Fibroblast of skin of scalp (primary cell): ENCODE data around the gene CDX2.

ENCODE experiments used
- DNase-seq: peaks from one replicate; pipeline ENCODE4 v3.0.0-alpha.2; 2013

CDX2 gene

DNA sequence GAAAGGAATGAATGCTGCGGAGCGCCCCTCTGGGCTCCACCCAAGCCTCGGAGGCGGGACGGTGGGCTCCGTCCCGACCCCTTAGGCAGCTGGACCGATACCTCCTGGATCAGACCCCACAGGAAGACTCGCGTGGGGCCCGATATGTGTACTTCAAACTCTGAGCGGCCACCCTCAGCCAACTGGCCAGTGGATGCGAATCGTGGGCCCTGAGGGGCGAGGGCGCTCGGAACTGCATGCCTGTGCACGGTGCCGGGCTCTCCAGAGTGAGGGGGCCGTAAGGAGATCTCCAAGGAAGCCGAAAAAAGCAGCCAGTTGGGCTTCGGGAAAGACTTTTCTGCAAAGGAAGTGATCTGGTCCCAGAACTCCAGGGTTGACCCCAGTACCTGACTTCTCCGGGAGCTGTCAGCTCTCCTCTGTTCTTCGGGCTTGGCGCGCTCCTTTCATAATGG lies 40.7 kb downstream of the CDX2 start:
- no peak for DNase-seq

DNA sequence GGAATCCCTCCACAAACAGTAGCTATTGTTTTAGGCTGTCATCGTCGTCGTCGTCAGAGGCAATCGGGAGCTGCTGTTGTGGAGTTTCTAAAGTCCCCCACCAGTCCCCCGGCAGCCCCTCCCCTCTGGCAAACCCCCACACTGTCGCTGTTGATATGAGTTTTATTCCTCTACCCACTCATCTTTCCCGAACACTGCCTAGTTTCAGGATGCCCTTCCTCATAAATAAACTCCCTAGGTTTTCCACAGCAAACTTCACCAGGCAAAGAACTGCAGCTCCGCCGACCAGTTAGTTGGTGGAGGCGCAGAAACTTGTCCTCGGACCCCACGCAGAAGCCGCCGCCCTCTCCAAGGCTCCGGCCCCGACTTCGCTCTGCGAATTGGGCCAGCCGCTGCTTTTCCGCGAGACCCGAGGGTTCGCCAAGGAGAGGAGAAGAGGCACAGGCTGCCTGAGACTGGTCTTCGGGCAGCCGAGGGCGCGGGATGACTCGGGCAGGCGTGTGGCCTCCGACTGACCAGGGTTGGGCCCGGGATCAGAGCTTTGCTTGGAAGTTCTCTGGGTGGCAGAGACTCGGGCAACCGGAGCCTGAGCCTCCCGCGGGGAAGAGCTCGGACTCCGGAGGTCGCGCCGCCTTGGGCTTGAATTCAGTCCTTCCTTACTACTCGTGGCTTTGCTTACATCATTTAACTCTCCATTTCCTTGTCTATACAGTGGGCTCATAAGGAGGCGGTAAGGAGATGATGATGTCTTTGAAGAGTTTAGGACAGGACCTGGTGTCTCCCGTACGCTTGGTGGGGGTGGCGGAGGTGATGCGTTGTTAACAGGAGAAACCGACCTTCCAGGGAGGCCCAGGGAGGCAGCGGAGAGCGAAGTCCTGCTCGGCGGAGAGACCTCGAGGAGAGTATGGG lies 41.4 kb downstream of the CDX2 start:
- no peak for DNase-seq

DNA sequence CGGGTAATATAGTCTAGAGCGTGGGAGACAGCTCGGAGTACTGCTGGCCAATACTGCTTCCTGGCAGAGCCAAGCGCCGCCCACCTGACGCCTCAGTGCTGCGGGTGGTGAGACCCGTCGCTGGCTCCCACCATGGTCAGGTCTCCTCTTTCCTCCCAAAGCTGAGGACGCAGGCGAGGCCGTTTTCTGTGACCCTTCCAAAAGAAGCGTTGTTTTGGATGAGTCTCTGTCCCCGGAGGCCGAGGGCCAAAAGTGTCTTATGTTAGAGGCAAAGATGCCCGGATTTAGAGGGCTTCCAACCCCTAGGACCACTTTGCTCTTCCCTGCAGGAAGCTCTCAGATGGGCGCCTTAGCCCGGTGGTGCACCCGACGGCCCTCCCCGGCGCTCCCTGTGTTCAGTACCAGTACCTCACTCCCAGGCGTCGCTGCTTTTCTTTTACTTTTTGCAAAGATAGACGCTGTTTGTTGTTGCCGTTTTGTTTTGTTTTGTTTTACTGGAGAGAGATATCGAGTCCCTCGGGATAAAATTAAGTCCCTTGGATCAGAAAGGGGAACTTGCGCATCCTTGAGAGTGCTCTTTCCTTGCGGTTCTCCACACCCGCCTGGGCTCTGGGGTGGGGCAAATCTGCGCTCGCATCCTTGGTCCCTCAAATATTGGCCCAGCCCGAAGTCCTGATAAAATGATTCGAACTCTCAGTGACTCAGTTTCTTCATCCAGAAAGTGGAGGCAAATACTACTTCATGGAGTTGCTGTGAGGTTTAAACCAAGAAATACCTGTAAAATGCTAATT lies 42.3 kb downstream of the CDX2 start:
- DNase-seq: no peak

DNA sequence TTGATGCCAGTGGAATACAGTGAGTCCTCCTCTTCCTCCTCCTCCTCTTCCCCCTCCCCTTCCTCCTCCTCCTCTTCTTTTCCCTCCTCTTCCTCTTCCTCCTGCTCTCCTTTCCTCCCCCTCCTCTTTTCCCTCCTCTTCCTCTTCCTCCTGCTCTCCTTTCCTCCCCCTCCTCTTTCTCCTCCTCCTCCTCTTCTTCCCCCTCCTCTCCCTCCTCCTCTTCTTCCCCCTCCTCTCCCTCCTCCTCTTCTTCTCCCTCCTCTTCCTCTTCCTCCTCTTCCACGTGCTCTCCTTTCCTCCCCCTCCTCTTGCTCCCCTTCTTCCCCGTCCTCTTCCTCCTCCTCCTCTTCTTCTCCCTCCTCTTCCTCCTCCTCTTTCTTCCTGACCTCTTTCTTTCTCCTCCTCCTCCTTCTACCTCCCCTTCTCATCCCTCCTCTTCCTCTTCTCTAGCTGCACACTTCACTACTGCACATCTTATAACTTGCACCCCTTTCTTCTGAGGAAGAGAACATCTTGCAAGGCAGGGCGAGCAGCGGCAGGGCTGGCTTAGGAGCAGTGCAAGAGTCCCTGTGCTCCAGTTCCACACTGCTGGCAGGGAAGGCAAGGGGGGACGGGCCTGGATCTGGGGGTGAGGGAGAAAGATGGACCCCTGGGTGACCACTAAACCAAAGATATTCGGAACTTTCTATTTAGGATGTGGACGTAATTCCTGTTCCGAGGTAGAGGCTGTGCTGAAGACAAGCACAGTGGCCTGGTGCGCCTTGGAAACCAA lies 43.7 kb downstream of the CDX2 start:
- no peak for DNase-seq

DNA sequence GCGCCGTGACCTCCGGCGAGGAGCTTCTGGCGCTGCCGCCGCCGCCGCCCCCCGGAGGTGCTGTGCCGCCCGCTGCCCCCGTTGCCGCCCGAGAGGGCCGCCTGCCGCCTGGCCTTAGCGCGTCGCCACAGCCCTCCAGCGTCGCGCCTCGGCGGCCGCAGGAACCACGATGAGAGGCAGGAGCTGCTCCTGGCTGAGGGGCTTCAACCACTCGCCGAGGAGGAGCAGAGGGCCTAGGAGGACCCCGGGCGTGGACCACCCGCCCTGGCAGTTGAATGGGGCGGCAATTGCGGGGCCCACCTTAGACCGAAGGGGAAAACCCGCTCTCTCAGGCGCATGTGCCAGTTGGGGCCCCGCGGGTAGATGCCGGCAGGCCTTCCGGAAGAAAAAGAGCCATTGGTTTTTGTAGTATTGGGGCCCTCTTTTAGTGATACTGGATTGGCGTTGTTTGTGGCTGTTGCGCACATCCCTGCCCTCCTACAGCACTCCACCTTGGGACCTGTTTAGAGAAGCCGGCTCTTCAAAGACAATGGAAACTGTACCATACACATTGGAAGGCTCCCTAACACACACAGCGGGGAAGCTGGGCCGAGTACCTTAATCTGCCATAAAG lies 44.5 kb downstream of the CDX2 start:
- no peak for DNase-seq

DNA sequence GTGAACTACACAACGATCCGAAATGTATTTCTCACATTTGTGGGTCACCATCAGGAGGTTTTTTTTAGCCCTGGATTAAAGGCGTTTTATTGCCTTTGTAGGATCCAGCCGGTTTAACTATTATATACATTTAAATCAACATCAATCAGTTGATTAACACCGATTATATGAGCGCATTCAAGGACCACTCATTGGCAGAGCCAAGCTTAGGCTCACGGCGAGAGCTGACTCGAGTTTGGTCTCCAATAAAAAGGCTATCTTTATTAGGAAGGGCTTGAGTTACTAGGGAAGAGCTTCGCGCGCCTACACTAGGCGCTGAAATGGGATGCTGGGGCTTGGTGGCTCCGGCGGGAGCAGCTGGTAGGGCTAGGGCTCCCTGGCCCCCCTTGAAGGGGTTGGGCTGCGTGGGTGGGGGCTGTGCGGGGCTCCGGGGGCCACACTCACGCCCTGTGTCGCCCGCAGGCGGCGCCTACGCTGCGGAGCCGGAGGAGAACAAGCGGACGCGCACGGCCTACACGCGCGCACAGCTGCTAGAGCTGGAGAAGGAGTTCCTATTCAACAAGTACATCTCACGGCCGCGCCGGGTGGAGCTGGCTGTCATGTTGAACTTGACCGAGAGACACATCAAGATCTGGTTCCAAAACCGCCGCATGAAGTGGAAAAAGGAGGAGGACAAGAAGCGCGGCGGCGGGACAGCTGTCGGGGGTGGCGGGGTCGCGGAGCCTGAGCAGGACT lies 45.2 kb downstream of the CDX2 start:
- DNase-seq: no peak

DNA sequence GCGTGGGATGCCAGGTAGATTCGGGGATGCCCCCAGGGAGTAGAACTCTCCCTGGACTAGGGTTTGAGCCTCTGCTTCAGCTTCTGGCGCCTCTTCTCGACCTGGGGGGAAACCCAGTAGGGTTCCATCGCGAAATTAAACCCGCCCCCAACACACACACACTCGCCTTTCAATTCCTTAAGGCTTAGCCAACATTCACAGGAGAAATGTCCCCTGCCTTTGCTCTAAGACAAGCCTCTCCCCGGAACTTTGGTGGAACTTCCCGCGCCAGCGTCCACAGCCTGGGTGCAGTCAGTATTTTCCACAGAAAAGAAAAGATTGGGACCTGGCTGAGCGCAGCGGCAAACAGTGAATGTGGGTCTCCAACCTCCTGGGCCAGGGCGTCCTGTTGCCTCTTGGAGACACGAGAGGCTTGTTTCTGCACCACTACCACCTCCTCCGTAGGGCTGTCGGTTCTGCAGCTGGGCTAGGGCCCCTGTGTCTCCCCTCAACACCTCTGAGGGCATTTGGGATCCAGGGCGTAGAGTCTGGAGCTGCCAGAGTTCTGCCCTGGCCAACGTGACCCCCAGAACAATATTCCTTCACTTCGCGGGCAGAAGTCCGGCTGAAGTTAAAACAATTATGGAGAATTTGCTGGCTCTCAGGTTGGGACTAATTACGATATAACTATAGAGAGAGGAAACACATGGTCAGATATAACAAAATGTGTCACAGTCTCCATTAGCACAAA lies 46.1 kb downstream of the CDX2 start:
- no peak for DNase-seq

DNA sequence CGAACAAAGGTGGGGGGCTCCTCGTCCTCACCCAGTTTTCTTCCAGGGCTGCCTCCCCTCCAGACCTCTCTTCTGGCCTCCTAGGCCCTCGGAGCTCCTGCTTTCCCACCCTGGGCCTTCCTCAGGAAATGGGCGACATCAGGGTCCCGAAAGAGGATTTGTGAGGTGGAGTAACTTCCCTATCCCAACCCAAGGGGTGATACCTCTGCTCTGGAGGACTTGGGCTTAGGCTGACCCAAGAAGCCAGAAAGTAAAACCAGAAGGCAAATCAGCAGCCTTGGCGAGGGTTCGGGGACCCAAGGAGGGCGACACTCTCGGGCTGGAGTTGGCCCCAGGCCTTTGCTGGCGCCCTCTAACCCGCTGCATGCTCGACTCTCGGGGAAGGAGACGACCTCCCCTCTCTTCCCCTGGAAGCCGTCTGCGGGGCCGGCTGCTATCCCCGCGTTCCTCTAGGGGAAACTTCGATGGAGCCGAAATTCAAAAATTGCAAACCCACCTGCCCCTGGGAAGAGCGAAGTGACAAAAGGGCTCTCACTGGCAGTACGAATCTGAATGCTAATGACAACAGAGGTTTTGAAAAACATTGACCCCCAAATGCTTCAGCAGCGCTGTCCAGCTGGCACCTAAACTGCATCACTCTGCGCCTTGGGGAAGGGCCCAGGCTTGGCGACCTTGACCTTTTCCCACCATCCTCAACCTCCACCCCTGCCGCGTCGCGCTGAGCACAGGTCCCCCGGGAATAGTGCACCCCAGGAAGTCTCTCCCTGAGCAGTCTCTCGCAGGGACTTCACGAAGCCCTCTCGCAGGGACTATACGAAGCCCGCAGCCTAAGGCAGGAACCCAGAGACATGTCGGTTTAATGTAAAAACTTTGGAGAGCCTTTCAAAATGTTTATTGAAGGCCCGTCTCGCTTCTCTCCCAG lies 46.9 kb downstream of the CDX2 start:
- no peak for DNase-seq

DNA sequence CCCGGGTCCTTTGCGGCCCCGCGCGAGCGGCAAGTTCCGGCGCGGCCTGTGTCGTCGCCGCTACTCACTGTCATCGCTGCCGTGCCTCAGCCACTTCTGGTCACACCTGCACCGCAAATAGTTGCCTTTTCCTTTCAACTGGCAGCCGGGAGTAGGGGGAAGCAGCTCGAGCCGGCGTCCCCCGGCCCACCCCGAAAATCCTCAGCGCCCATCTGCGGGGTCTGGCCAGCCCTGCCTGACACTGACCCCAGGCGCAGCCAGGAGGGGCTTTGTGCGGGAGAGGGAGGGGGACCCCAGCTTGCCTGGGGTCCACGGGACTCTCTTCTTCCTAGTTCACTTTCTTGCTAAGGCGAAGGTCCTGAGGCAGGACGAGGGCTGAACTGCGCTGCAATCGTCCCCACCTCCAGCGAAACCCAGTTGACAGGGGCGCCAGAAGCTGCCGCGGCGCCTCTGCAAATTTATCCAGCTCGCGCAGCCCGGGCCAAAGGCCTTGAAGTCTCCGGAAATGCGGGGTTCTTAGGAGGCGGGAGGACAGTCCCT lies 47.6 kb downstream of the CDX2 start:
- no peak for DNase-seq

DNA sequence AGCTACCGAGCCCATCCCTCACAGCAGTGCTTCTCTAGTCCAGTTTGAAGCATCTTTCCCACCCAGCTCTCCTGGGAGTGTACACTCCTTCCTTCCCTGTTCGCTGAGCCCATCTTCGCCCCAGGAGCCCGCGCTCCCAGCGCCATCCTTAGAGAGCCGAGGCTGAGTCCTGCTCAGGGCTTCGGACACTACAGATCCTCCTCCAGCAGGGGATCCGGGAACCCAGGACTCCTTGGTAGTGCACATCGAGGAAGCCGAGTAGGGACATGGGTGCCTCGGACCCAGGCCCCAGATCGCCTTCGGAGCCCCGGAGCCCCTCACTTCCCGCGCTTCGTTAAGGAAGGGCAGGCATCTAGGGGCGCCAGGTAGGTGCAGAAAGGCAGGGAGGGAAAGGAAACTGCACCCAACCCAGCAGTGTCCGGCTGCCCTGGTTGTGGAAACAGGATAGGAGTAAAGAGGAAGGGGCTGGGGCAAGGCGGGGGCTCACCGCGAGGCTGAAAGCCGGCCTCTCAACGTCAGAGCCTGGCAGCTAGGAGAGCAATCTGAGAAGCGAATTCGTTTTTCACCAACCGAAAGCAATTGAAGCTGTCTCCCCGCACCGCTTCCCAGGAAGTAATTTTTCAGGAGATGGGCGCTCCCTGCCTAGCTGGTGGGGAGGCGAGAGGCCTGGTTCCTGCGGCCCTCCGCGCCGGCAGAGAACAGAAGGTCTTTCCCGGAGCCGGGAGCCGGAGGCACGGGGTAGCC lies 48.3 kb downstream of the CDX2 start:
- peak; percentile 5 for DNase-seq

DNA sequence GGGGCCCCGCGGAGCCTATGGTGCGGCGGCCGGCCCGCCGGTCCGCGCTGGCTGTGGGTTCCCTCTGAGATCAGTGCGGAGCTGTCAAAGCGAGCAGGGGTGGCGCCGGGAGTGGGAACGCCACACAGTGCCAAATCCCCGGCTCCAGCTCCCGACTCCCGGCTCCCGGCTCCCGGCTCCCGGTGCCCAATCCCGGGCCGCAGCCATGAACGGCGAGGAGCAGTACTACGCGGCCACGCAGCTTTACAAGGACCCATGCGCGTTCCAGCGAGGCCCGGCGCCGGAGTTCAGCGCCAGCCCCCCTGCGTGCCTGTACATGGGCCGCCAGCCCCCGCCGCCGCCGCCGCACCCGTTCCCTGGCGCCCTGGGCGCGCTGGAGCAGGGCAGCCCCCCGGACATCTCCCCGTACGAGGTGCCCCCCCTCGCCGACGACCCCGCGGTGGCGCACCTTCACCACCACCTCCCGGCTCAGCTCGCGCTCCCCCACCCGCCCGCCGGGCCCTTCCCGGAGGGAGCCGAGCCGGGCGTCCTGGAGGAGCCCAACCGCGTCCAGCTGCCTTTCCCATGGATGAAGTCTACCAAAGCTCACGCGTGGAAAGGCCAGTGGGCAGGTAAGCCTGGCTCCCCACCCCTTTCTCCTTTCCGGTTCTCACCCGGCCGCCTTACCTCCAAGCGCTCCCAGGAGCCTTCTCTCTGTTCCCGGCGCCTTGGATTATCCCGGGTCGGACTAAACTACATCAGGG lies 49.0 kb downstream of the CDX2 start, which contains the start of gene PDX1:
PDX1 (plus strand) TSS at position 67 of the 743 bp plus-strand sequence; CDS start at position 206, 139 bp downstream.
- DNase-seq: no peak

DNA sequence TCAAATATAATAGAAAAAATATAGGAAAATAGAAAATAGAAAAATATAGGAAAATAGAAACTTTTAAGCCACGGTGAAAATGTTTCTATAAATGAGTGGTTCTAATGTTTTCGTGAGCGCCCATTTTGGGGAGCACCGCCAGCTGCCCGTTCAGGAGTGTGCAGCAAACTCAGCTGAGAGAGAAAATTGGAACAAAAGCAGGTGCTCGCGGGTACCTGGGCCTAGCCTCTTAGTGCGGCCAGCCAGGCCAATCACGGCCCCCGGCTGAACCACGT lies 49.5 kb downstream of the CDX2 start:
- peak; percentile 2 for DNase-seq

DNA sequence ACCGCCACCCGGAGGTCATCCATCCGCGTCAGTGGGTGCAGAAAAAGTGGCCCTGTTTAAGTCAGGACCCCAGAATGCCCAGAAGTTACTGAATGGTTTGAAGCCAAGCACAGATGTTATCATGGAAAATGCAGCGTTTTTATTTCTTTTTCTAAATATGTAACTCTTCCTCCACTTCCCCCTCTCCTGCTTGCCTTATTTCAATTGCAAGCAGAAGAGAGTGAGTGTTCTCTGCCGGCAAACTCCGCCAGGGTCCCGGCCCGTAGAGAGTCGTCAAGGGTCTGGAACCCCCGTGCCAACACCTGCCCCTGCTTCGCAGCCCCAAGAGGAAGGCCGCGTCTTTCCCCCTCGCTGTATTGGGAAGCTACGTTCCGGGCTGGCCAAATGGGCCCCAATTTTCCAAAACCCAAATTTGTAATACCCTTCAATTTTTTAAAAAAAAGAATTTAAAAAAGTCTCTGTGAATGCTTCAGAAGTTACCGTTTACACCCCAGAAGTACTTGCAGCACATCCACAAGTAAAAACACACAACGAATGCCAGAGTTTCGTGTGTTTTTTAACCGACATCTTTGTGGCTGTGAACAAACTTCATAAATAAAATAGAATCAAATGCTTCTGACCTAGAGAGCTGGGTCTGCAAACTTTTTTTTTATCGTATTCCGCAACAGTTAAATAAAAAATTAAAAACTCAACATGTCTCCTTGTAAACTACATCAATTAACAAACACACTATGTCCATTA lies 50.0 kb downstream of the CDX2 start:
- DNase-seq: no peak

DNA sequence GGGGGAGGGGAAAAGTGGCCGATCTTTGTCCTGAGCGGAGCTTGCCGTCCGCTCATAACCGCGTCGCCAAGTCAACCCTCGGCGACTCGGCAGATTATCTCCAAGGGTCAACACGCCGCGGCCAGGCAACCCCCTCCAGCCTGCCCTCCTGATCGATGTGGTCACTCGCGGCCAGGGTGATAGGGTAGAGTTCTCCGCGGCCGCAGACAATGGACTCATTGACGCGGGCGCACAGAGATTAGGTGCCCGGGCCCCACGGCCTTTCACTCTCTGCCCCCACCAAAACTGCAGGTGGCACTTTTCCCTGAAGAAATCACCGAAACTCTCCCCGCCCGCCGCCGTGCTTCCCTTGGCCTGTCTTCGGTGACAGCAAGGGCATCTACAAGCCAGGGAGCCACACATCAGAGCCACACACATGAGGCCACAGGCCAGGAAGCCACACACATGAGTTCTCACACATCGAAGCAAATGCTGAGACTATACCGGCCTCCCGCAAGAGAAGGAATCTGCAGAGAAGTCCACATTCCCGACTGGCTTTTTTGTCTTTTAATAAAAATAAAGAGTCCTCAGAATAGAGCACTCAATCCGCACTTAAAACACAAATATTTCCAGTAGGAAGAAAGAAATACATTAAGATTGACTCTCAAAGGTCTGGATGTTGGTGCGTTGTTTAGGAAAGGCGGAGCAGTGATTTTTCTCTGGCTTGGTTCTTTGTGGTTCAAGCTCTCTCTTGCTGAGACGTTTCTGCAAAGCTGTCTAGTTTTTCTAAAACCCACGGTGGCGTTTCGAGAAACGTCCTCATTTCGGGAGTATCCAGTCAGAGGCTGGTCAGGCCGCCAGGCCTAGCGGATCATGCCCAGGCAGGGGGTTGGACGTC lies 50.8 kb downstream of the CDX2 start:
- no peak for DNase-seq

DNA sequence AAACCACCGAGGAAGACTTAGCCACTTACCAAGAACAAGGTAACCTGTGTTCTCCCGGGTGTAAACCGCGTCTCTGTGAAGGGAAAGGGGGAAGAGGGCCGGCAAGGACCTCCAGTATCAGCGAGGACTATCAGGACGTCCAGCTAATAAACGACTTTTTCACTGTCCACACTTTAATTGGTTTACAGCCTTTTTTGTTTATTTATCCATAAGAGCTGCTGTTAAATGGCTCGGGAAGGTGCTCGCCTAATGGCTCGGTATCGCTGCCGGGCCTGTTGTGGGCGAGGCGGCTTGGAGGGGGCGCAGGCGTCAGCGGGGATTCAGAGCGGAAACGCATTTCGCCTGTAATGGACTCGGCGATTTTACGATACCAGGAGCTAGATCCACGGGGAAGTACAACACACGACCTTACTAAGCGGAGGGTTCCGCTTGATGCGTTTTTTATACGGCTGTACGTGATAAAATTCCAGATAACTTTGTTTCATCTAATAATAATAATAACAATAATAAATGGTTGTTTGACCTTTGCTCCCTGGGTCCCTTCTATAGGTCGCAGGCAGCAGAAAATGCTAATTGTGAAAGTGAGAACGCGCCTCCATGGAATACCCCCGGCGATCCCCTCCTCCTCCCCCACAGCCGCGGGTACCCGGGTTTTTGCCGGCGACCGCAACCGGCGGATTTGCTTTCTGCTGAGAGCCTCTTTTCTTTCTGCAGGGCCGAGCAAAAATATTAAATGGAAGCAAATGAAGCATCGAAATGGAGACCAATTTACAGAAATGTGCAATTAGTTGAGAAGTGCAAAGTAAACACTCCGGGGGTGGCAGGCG lies 51.8 kb downstream of the CDX2 start:
- no peak for DNase-seq
